Measurements from ENCODE around the gene CRNKL1.
"Not testable (repeated sequence)": the region's sequence is repeated elsewhere in the genome, so short reads cannot be mapped to it uniquely, and the experiment has no call there.

Gene CRNKL1

GRCh38 chr20:20014659-20015058 lies 37.6 kb downstream of the CRNKL1 start:
- no peak for DNase-seq (ENCODE audit: low read depth)
- no peak overlapping the region for H3K4me3 ChIP-seq (ENCODE audit: low read length)
- TF ChIP-seq CTCF (conservative IDR thresholded peaks at IDR 0.05; ENCODE audit: low read depth, low read length) = no peak

- TF ChIP-seq CTCF (conservative IDR thresholded peaks at IDR 0.05; ENCODE audit: low read depth, low read length) = no peak
- H3K4me3 ChIP-seq (ENCODE audit: low read length) = no peak overlapping the region
- no peak for DNase-seq (ENCODE audit: low read depth)
These were observed 39.7 kb downstream of the CRNKL1 start for GRCh38 chr20:20012541-20012940.

- TF ChIP-seq CTCF (conservative IDR thresholded peaks at IDR 0.05; ENCODE audit: low read depth, low read length) = no peak
- no peak for DNase-seq (ENCODE audit: low read depth)
- H3K4me3 ChIP-seq (ENCODE audit: low read length) = no peak overlapping the region
These were observed 41.4 kb downstream of the CRNKL1 start for GRCh38 chr20:20010639-20011500.

- TF ChIP-seq CTCF (conservative IDR thresholded peaks at IDR 0.05; ENCODE audit: low read depth, low read length) = no peak
- DNase-seq (ENCODE audit: low read depth) = no peak
- no peak overlapping the region for H3K4me3 ChIP-seq (ENCODE audit: low read length)
These were observed 42.4 kb downstream of the CRNKL1 start for GRCh38 chr20:20009784-20010253.

- DNase-seq (ENCODE audit: low read depth) = no peak
- H3K4me3 ChIP-seq (ENCODE audit: low read length) = no peak overlapping the region
- TF ChIP-seq CTCF (conservative IDR thresholded peaks at IDR 0.05; ENCODE audit: low read depth, low read length) = no peak
These were observed 46.9 kb downstream of the CRNKL1 start for GRCh38 chr20:20005342-20005741.

GRCh38 chr20:20003955-20004322 lies 48.3 kb downstream of the CRNKL1 start:
- not testable (repeated sequence) for DNase-seq (ENCODE audit: low read depth)

GRCh38 chr20:20003031-20003954 lies 49.0 kb downstream of the CRNKL1 start:
- H3K4me3 ChIP-seq (ENCODE audit: low read length) = no peak overlapping the region
- no peak for DNase-seq (ENCODE audit: low read depth)
- TF ChIP-seq CTCF (conservative IDR thresholded peaks at IDR 0.05; ENCODE audit: low read depth, low read length) = no peak

More at GRCh38 chr20:20003955-20004322, 48.3 kb downstream of the CRNKL1 start:
- not testable (repeated sequence) for H3K4me3 ChIP-seq (ENCODE audit: low read length)

Data from retinal pigment epithelial cell (primary cell).